Gastrocnemius medialis (tissue), 4 donors: ENCODE measurements around the gene SCN2B.

Experiments
- POLR2A ChIP-seq, 2 donors: fragments of 450-650 bp; IDR thresholded peaks; one replicate each; pipeline ENCODE4 v1.6.1; 2017; ENCODE audit warnings: antibody characterized with exemption in 2 of 2, mild to moderate bottlenecking in 2 of 2, moderate library complexity in 2 of 2
- TF ChIP-seq, protein P1 (sequence below), 5 experiments: fragments of 450-650 bp in 3 of 5; fragments of 200-600 bp in 2 of 5; sonication (generic) in 2 of 5; IDR thresholded peaks in 4 of 5; conservative IDR thresholded peaks in 1 of 5; 1 replicate in 4 of 5; 2 replicates in 1 of 5; pipeline ENCODE4 v1.5.1; 2016 to 2019; ENCODE audit warnings: antibody characterized with exemption in 5 of 5, mild to moderate bottlenecking in 3 of 5, moderate library complexity in 3 of 5

DNA sequence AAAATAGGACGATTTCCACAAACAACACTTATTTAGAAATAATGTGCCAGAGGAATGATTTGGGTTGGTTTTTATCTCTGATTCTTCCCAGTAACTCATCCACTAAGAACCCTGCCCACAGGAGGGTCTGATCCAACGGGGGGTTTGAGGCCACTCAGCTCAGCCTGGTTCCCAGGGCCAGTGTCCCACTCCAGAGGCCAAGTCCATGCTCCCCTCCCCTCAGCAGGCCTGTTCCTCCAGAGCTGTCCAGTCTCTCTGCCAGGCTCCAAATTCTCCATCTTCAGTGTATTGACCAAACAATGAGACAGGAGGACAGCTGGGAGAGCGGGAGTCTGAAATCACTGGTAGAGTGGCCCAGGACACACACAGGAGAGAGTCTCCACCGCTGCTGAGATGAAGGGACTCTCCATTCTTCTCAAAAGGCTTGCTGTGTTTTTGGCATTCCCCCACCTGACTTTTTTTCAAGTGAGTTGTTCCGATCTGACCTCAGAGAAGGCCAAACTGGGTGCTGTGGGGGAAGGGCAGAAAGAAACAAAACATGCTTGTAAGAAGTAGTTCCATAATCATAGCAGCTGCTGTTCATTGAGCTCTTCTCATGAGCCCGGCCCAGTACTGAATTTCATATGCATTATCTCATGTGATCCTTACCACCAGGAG, 17.6 kb upstream of the SCN2B start:
- TF ChIP-seq, protein P1, sequence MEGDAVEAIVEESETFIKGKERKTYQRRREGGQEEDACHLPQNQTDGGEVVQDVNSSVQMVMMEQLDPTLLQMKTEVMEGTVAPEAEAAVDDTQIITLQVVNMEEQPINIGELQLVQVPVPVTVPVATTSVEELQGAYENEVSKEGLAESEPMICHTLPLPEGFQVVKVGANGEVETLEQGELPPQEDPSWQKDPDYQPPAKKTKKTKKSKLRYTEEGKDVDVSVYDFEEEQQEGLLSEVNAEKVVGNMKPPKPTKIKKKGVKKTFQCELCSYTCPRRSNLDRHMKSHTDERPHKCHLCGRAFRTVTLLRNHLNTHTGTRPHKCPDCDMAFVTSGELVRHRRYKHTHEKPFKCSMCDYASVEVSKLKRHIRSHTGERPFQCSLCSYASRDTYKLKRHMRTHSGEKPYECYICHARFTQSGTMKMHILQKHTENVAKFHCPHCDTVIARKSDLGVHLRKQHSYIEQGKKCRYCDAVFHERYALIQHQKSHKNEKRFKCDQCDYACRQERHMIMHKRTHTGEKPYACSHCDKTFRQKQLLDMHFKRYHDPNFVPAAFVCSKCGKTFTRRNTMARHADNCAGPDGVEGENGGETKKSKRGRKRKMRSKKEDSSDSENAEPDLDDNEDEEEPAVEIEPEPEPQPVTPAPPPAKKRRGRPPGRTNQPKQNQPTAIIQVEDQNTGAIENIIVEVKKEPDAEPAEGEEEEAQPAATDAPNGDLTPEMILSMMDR (IDR thresholded peaks at IDR 0.05 in 4 of 5, conservative IDR thresholded peaks at IDR 0.05 in 1 of 5): no peak
- TF ChIP-seq POLR2A (IDR thresholded peaks at IDR 0.05): no peak
